ENCODE data around the gene EML6.

- TF ChIP-seq CTCF (conservative IDR thresholded peaks at IDR 0.05 in 1 of 2, IDR thresholded peaks at IDR 0.05 in 1 of 2; ENCODE audit: low read depth in 1 of 2, low read length in 2 of 2): no peak
- TF ChIP-seq EZH2 (IDR thresholded peaks at IDR 0.05; ENCODE audit: low read length, missing control alignments): no peak
These were observed 2.1 kb downstream of the EML6 start for GRCh38 chr2:54725343-54726099.

Data from fibroblast of lung (primary cell).